H9 (cell line): ENCODE measurements around the gene TGFA. TPM values are rescaled to one million over a fixed set of nuclear protein-coding genes. Genes with fewer than 3 reads are reported as not detected.

ENCODE experiments used
- DNase-seq: peaks from one replicate; pipeline ENCODE4 v3.0.0-alpha.2; 2017
- H2AFZ ChIP-seq: one replicate; pipeline ENCODE4 v1.6.1; 2013; ENCODE audit warnings: mild to moderate bottlenecking, low read length, control low read depth, moderate library complexity
- H2AK5ac ChIP-seq: 2 replicates; pipeline ENCODE4 v1.6.1; 2013; ENCODE audit warnings: low read length, control low read depth, mixed read lengths; ENCODE audit not compliant: insufficient read length
- H2BK120ac ChIP-seq: one replicate; pipeline ENCODE4 v1.6.1; 2013; ENCODE audit warnings: low read depth, mild to moderate bottlenecking, low read length, control low read depth, inconsistent platforms; ENCODE audit not compliant: poor library complexity, severe bottlenecking
- H2BK12ac ChIP-seq: 2 replicates; pipeline ENCODE4 v1.6.1; 2013; ENCODE audit warnings: low read length, control low read depth, mixed read lengths, low read depth; ENCODE audit not compliant: insufficient read length
- H2BK15ac ChIP-seq: 2 replicates; pipeline ENCODE4 v1.6.1; 2013; ENCODE audit warnings: low read depth, low read length, control low read depth
- H2BK20ac ChIP-seq: one replicate; pipeline ENCODE4 v1.6.1; 2013; ENCODE audit warnings: low read depth, mild to moderate bottlenecking, low read length, control low read depth, inconsistent platforms; ENCODE audit not compliant: poor library complexity, severe bottlenecking
- H2BK5ac ChIP-seq: 2 replicates; pipeline ENCODE4 v1.6.1; 2013; ENCODE audit warnings: low read length, control low read depth, mixed read lengths; ENCODE audit not compliant: insufficient read length
- H3K14ac ChIP-seq: 2 replicates; pipeline ENCODE4 v1.6.1; 2013; ENCODE audit warnings: low read length, control low read depth; ENCODE audit not compliant: insufficient read depth
- H3K18ac ChIP-seq: 2 replicates; pipeline ENCODE4 v1.6.1; 2013; ENCODE audit warnings: low read depth, mild to moderate bottlenecking, mixed read lengths, low read length, control low read depth; ENCODE audit not compliant: insufficient read length
- H3K23ac ChIP-seq: 2 replicates; pipeline ENCODE4 v1.6.1; 2013; ENCODE audit warnings: low read length, control low read depth, mixed read lengths, low read depth; ENCODE audit not compliant: insufficient read length
- H3K23me2 ChIP-seq: 2 replicates; pipeline ENCODE4 v1.6.1; 2013; ENCODE audit warnings: low read depth, mild to moderate bottlenecking, mixed read lengths, low read length, control low read depth; ENCODE audit not compliant: insufficient read length, poor library complexity, severe bottlenecking
- H3K27ac ChIP-seq: 2 replicates; pipeline ENCODE4 v1.5.1; 2013; ENCODE audit warnings: low read length, control low read depth, mixed read lengths, low read depth; ENCODE audit not compliant: insufficient read length
- H3K27me3 ChIP-seq: 2 replicates; pipeline ENCODE4 v1.6.1; 2013; ENCODE audit warnings: low read length, control low read depth, inconsistent platforms; ENCODE audit not compliant: insufficient read depth
- H3K4ac ChIP-seq: 2 replicates; pipeline ENCODE4 v1.6.1; 2013; ENCODE audit warnings: low read depth, mild to moderate bottlenecking, control low read depth, inconsistent platforms, low read length, moderate library complexity
- H3K4me1 ChIP-seq: 2 replicates; pipeline ENCODE4 v1.6.1; 2013; ENCODE audit warnings: low read length, control low read depth, inconsistent platforms; ENCODE audit not compliant: insufficient read depth
- H3K4me2 ChIP-seq: 2 replicates; pipeline ENCODE4 v1.6.1; 2013; ENCODE audit warnings: low read length, control low read depth, mixed read lengths; ENCODE audit not compliant: insufficient read length, insufficient read depth
- H3K56ac ChIP-seq: 2 replicates; pipeline ENCODE4 v1.6.1; 2013; ENCODE audit warnings: low read depth, mild to moderate bottlenecking, mixed read lengths, low read length, control low read depth; ENCODE audit not compliant: insufficient read length
- H3K79me1 ChIP-seq: 2 replicates; pipeline ENCODE4 v1.6.1; 2013; ENCODE audit warnings: low read depth, mild to moderate bottlenecking, moderate library complexity, low read length, control low read depth, inconsistent platforms; ENCODE audit not compliant: insufficient read depth, poor library complexity, severe bottlenecking
- H3K79me2 ChIP-seq: 2 replicates; pipeline ENCODE4 v1.6.1; 2013; ENCODE audit warnings: low read length, control low read depth, inconsistent platforms; ENCODE audit not compliant: insufficient read depth
- H3K9ac ChIP-seq: 2 replicates; pipeline ENCODE4 v1.6.1; 2013; ENCODE audit warnings: low read length, control low read depth, mixed read lengths; ENCODE audit not compliant: insufficient read length; ENCODE audit errors: extremely low read depth
- H3K9me3 ChIP-seq: one replicate; pipeline ENCODE4 v1.6.1; 2013; ENCODE audit warnings: low read depth, low read length, inconsistent platforms; ENCODE audit not compliant: control insufficient read depth
- H3T11ph ChIP-seq: one replicate; pipeline ENCODE4 v1.6.1; 2013; ENCODE audit warnings: mild to moderate bottlenecking, low read length, control low read depth, inconsistent platforms
- H4K20me1 ChIP-seq: one replicate; pipeline ENCODE4 v1.6.1; 2013; ENCODE audit not compliant: control insufficient read depth, insufficient read length, insufficient read depth
- H4K5ac ChIP-seq: 2 replicates; pipeline ENCODE4 v1.6.1; 2013; ENCODE audit warnings: low read depth, mild to moderate bottlenecking, mixed read lengths, low read length, control low read depth; ENCODE audit not compliant: insufficient read length
- H4K8ac ChIP-seq: replicated peaks from 2 replicates; pipeline ENCODE4 v1.6.1; 2013; ENCODE audit warnings: low read length, control low read depth, mixed read lengths, low read depth; ENCODE audit not compliant: insufficient read length
- H4K91ac ChIP-seq: 2 replicates; pipeline ENCODE4 v1.6.1; 2013; ENCODE audit warnings: low read depth, mild to moderate bottlenecking, moderate library complexity, mixed read lengths, low read length, control low read depth; ENCODE audit not compliant: insufficient read length
- H3K27ac Mint-ChIP-seq, 3 experiments: 2 replicates in 2 of 3; 3 replicates in 1 of 3; pipeline ENCODE4 v1.8.0; 2020 to 2021; ENCODE audit warnings: mixed read lengths in 3 of 3, mild to moderate bottlenecking in 1 of 3, moderate library complexity in 1 of 3
- H3K27me3 Mint-ChIP-seq: 2 replicates; pipeline ENCODE4 v1.8.0; 2021; ENCODE audit warnings: low read depth, mild to moderate bottlenecking, moderate library complexity, mixed read lengths
- H3K36me3 Mint-ChIP-seq, 3 experiments: 2 replicates in 2 of 3; 3 replicates in 1 of 3; pipeline ENCODE4 v1.8.0; 2020 to 2021; ENCODE audit warnings: low read depth in 3 of 3, mixed read lengths in 3 of 3; ENCODE audit not compliant: insufficient read depth in 1 of 3
- H3K4me1 Mint-ChIP-seq, 2 experiments: 2 replicates each; pipeline ENCODE4 v1.8.0; 2020; ENCODE audit warnings: mixed read lengths in 2 of 2
- H3K4me3 Mint-ChIP-seq, 2 experiments: 2 replicates in 1 of 2; 3 replicates in 1 of 2; pipeline ENCODE4 v1.8.0; 2020 to 2021; ENCODE audit warnings: mild to moderate bottlenecking in 2 of 2, mixed read lengths in 2 of 2, moderate library complexity in 1 of 2
- H3K9me3 Mint-ChIP-seq, 2 experiments: 2 replicates in 1 of 2; 3 replicates in 1 of 2; pipeline ENCODE4 v1.8.0; 2020; ENCODE audit warnings: mild to moderate bottlenecking in 2 of 2, mixed read lengths in 2 of 2, moderate library complexity in 1 of 2
- WGBS: extraction: QIAGEN DNeasy Blood & Tissue Kit; methylation state at CpG from one replicate; pipeline ENCODE4 v1.1.7; 2013; ENCODE audit warnings: missing lambda C conversion rate, low lambda C conversion rate, mixed read lengths; ENCODE audit not compliant: insufficient read length; ENCODE audit errors: extremely low coverage; 5-methylcytosine and 5-hydroxymethylcytosine counted together
- total RNA-seq: library from RNA; stranded (reverse); gene quantifications from 2 replicates; pipeline ENCODE4 v1.2.1, GENCODE V29; 2021
- TF ChIP-seq, protein P1 (sequence below): fragments of 200-600 bp; sonication (generic); conservative IDR thresholded peaks from 3 replicates; pipeline ENCODE4 v1.8.0; 2021; ENCODE audit warnings: antibody characterized with exemption, mild to moderate bottlenecking

The TGFA gene
- total RNA-seq, 1 experiment from 2014 or later = 3.3 TPM

DNA sequence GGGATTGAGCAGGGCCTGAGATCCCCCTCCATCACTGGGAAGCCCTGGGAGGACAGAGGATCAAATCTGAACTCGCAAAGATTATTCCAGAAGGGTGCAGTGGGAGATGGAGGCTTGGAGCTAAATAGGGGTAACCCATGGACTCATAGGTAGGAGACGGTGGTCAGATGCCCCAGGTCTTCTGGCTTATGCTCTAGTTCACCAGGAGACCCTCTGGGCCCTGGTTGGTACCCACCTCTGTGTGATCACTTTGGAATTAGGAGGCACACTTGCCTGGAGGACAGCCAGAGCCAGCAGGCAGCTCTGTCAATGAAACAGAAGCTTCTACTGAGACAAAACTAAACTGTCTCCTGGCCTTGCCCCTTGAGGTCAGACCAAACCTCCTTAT, 110.6 kb downstream of the TGFA start:
- Mint-ChIP-seq H3K4me1 (no peaks in the 10 kb centered on the region), H3K36me3 (no peaks in the 10 kb centered on the region), H3K4me3 (no peak overlapping the region), H3K27ac (0 out of 7 replicates have a peak overlapping the region, but pooled peaks of 1 of the 3 experiments have one; percentile 61), H3K9me3 (no peaks in the 10 kb centered on the region), H3K27me3 (peaks cover 4% of the 10 kb centered on the region)
- no peak overlapping the region for H3K23ac ChIP-seq
- no peaks in the 10 kb centered on the region for H3K23me2 ChIP-seq
- no peaks in the 10 kb centered on the region for H3K9me3 ChIP-seq
- H2BK120ac ChIP-seq = no peak overlapping the region
- no peak overlapping the region for H3K18ac ChIP-seq
- no peak overlapping the region for H4K8ac ChIP-seq
- no peak overlapping the region for H3K56ac ChIP-seq
- DNase-seq = peak; percentile 12
- no peak overlapping the region for H2AK5ac ChIP-seq
- no peak overlapping the region for H2BK20ac ChIP-seq
- TF ChIP-seq, protein P1, sequence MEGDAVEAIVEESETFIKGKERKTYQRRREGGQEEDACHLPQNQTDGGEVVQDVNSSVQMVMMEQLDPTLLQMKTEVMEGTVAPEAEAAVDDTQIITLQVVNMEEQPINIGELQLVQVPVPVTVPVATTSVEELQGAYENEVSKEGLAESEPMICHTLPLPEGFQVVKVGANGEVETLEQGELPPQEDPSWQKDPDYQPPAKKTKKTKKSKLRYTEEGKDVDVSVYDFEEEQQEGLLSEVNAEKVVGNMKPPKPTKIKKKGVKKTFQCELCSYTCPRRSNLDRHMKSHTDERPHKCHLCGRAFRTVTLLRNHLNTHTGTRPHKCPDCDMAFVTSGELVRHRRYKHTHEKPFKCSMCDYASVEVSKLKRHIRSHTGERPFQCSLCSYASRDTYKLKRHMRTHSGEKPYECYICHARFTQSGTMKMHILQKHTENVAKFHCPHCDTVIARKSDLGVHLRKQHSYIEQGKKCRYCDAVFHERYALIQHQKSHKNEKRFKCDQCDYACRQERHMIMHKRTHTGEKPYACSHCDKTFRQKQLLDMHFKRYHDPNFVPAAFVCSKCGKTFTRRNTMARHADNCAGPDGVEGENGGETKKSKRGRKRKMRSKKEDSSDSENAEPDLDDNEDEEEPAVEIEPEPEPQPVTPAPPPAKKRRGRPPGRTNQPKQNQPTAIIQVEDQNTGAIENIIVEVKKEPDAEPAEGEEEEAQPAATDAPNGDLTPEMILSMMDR = no peak
- no peak overlapping the region for H4K5ac ChIP-seq
- no peak overlapping the region for H4K91ac ChIP-seq
- no peak overlapping the region for H3T11ph ChIP-seq
- H2AFZ ChIP-seq = no peak overlapping the region
- no peak overlapping the region for H3K4ac ChIP-seq
- H3K9ac ChIP-seq = no peak overlapping the region
- H4K20me1 ChIP-seq = no peaks in the 10 kb centered on the region
- no CpG with 5 or more reads among the region's 2 CpGs for WGBS
- no peak overlapping the region for H2BK12ac ChIP-seq
- no peak overlapping the region for H3K14ac ChIP-seq
- no peak overlapping the region for H3K4me2 ChIP-seq
- H2BK5ac ChIP-seq = no peak overlapping the region
- no peak overlapping the region for H2BK15ac ChIP-seq
- no peaks in the 10 kb centered on the region for H3K27me3 ChIP-seq
- no peak overlapping the region for H3K27ac ChIP-seq
- H3K79me1 ChIP-seq = no peaks in the 10 kb centered on the region
- no peaks in the 10 kb centered on the region for H3K4me1 ChIP-seq
- H3K79me2 ChIP-seq = no peaks in the 10 kb centered on the region
